ENCODE data around the gene AATF. TPM values are rescaled to one million over a fixed set of nuclear protein-coding genes. Genes with fewer than 3 reads are reported as not detected.

The AATF gene
- total RNA-seq, 1 experiment from 2014 or later: 87.6 TPM

DNA sequence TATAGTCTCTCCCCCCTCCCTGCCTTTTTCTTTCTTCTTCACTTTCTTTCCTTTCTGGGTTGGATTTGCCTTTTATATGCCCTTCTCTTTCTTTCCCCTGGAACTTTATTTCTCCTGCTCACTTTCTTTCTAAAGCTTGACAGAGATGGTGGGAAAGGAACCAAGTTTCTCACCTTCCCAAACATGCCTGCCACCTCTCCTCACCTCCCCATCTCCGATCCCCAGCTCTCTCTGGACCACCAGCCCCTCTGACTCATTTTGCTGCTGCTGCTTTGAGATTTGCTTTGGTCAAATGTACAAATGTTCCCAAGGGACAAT lies 18.2 kb upstream of the AATF start:
- no TSS peak for BruUV-seq (replicated peaks)
- peaks cover 7% of the 10 kb centered on the region for H3K4me1 Mint-ChIP-seq (ENCODE audit: low read depth, unreplicated experiment)
- H3K36me3 Mint-ChIP-seq (ENCODE audit: insufficient read depth, unreplicated experiment): no peaks in the 10 kb centered on the region
- Histone ChIP-seq H3K27me3 (replicated peaks; ENCODE audit: control insufficient read depth, insufficient read depth, low read length) (peaks cover 17% of the 10 kb centered on the region), H3K9me3 (no peaks in the 10 kb centered on the region), H3K4me1 (peaks cover 14% of the 10 kb centered on the region), H3K36me3 (ENCODE audit: control insufficient read depth, insufficient read depth, low read length) (no peaks in the 10 kb centered on the region), H3K4me3 (ENCODE audit: low read depth, low read length) (no peak overlapping the region)
- intact Hi-C loops (cut with micrococcal nuclease; ENCODE audit: unreplicated experiment): loop anchor here (10.0 kb wide), 1 partner anchor 114 kb away; no protein-coding TSS in a partner anchor
- ChIA-PET POLR2A (interaction anchor here (0.6 kb wide), 1 partner anchor 19 kb away, joined by 7 read pairs; no protein-coding TSS in a partner anchor), CTCF (no interaction called here)
- DNase-seq: no peak
- H3K9me3 Mint-ChIP-seq (ENCODE audit: unreplicated experiment): no peaks in the 10 kb centered on the region
- peaks cover 43% of the 10 kb centered on the region for H3K27me3 Mint-ChIP-seq (ENCODE audit: insufficient read depth, unreplicated experiment)
- H3K4me3 Mint-ChIP-seq (ENCODE audit: unreplicated experiment): no peak overlapping the region
- no peak overlapping the region for H3K27ac Mint-ChIP-seq (ENCODE audit: unreplicated experiment)
- TF ChIP-seq, protein P1, sequence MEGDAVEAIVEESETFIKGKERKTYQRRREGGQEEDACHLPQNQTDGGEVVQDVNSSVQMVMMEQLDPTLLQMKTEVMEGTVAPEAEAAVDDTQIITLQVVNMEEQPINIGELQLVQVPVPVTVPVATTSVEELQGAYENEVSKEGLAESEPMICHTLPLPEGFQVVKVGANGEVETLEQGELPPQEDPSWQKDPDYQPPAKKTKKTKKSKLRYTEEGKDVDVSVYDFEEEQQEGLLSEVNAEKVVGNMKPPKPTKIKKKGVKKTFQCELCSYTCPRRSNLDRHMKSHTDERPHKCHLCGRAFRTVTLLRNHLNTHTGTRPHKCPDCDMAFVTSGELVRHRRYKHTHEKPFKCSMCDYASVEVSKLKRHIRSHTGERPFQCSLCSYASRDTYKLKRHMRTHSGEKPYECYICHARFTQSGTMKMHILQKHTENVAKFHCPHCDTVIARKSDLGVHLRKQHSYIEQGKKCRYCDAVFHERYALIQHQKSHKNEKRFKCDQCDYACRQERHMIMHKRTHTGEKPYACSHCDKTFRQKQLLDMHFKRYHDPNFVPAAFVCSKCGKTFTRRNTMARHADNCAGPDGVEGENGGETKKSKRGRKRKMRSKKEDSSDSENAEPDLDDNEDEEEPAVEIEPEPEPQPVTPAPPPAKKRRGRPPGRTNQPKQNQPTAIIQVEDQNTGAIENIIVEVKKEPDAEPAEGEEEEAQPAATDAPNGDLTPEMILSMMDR (IDR thresholded peaks at IDR 0.05; ENCODE audit: insufficient read depth in 1 of 2, low read depth in 1 of 2, low read length in 1 of 2, severe bottlenecking in 1 of 2, unreplicated experiment in 1 of 2): no peak

DNA sequence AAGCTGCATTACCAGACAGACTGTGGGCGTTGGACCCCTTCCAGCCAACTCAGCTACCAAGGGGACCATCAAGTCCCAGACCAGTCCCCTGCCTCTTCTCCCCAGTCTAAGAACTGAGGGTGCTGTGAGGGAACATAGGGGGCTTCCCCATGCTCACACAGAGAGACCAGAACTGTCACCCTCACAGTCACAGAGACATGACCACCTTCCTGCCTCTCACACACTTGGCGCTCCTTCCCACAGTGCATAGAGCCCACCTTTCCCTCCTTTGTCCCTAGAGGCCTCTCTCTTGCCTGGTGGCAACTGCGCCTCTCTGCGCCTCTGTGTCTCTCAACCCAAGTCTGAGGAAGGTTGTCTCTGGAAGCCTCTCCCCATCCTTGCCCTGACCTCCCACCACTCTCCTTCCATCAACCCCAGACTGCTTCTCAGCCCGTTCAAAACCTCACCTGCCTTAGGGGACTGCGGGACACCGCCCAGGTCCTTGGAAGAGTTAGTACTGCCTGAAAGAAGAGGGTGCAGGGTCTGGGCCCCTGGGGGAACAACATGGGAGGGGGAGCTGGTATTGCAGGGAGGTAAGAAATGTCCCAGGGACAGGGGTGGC lies 17.6 kb upstream of the AATF start:
- CTCF ChIA-PET: no interaction called here
- no peaks in the 10 kb centered on the region for H3K36me3 ChIP-seq (ENCODE audit: control insufficient read depth, insufficient read depth, low read length)

DNA sequence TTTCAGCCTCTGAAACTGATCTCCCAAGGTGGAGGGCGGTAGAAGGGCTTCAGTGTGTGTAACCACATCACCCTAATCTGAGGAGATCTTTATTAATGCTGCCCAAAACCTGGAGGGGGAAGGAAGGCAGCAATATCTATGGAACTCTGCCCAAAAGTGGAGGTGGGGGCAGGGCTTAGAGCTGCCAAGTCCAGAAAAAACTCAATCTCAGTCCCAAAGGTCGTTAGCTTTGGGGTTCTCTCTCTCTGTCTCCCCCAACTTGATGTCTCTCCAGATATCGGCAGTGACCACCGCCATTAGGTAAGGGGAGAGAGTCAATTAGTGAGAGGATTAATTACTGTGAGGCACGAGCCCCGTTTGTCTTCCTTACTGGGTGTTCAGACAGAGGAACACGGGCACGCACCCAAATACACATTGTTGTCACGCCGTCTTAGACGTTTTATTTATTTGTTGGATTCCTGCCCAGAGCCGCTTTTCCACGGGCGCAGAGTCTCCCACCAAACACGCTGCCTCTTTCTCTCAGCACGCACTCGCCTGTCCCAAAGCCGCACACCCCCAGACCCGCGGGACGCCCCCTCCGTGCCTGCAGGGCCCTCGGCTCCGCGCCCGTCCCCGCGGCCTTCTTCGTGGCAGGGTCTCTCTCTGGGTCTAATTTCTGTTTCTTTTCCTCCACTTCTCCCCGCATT lies 16.9 kb upstream of the AATF start:
- peak in 1 of 2 experiments; percentile 19 for DNase-seq
- BruUV-seq (replicated peaks): no TSS peak
- intact Hi-C loops (cut with micrococcal nuclease; ENCODE audit: unreplicated experiment): loop anchor here (10.0 kb wide), 1 partner anchor 113 kb away; no protein-coding TSS in a partner anchor
- Mint-ChIP-seq H3K27me3 (ENCODE audit: insufficient read depth, unreplicated experiment) (peaks cover 47% of the 10 kb centered on the region), H3K4me1 (ENCODE audit: low read depth, unreplicated experiment) (peaks cover 7% of the 10 kb centered on the region), H3K9me3 (ENCODE audit: unreplicated experiment) (no peaks in the 10 kb centered on the region), H3K4me3 (ENCODE audit: unreplicated experiment) (no peak overlapping the region), H3K27ac (ENCODE audit: unreplicated experiment) (no peak overlapping the region), H3K36me3 (ENCODE audit: insufficient read depth, unreplicated experiment) (no peaks in the 10 kb centered on the region)
- no peaks in the 10 kb centered on the region for H3K36me3 ChIP-seq (ENCODE audit: control insufficient read depth, insufficient read depth, low read length)
- POLR2A ChIA-PET: no interaction called here
- peaks cover 21% of the 10 kb centered on the region for H3K27me3 ChIP-seq (replicated peaks; ENCODE audit: control insufficient read depth, insufficient read depth, low read length)
- H3K4me3 ChIP-seq (ENCODE audit: low read depth, low read length): no peak overlapping the region
- CTCF ChIA-PET: no interaction called here
- no peaks in the 10 kb centered on the region for H3K9me3 ChIP-seq
- peaks cover 23% of the 10 kb centered on the region for H3K4me1 ChIP-seq
- TF ChIP-seq, protein P1 (IDR thresholded peaks at IDR 0.05; ENCODE audit: insufficient read depth in 1 of 2, low read depth in 1 of 2, low read length in 1 of 2, severe bottlenecking in 1 of 2, unreplicated experiment in 1 of 2): no peak

More for the DNA sequence above, 17.6 kb upstream of the AATF start:
- peak in 1 of 2 experiments; percentile 17 for DNase-seq
- H3K36me3 Mint-ChIP-seq (ENCODE audit: insufficient read depth, unreplicated experiment): no peaks in the 10 kb centered on the region
- H3K9me3 Mint-ChIP-seq (ENCODE audit: unreplicated experiment): no peaks in the 10 kb centered on the region
- Histone ChIP-seq H3K4me1 (peaks cover 18% of the 10 kb centered on the region), H3K9me3 (no peaks in the 10 kb centered on the region), H3K27me3 (replicated peaks; ENCODE audit: control insufficient read depth, insufficient read depth, low read length) (peaks cover 20% of the 10 kb centered on the region), H3K4me3 (ENCODE audit: low read depth, low read length) (no peak overlapping the region)
- peaks cover 47% of the 10 kb centered on the region for H3K27me3 Mint-ChIP-seq (ENCODE audit: insufficient read depth, unreplicated experiment)
- no peak overlapping the region for H3K27ac Mint-ChIP-seq (ENCODE audit: unreplicated experiment)
- no TSS peak for BruUV-seq (replicated peaks)
- TF ChIP-seq, protein P1 (IDR thresholded peaks at IDR 0.05; ENCODE audit: insufficient read depth in 1 of 2, low read depth in 1 of 2, low read length in 1 of 2, severe bottlenecking in 1 of 2, unreplicated experiment in 1 of 2): no peak
- POLR2A ChIA-PET: interaction anchor here (0.6 kb wide), 1 partner anchor 18 kb away, joined by 7 read pairs; no protein-coding TSS in a partner anchor
- peaks cover 7% of the 10 kb centered on the region for H3K4me1 Mint-ChIP-seq (ENCODE audit: low read depth, unreplicated experiment)
- no peak overlapping the region for H3K4me3 Mint-ChIP-seq (ENCODE audit: unreplicated experiment)
- intact Hi-C loops (cut with micrococcal nuclease; ENCODE audit: unreplicated experiment): loop anchor here (10.0 kb wide), 1 partner anchor 114 kb away; no protein-coding TSS in a partner anchor
